Measurements from ENCODE around the gene ZNF614. TPM values are rescaled to one million over a fixed set of nuclear protein-coding genes. Genes with fewer than 3 reads are reported as not detected.
A peak's percentile ranks its signal among the peaks of the same experiment; 100 is the strongest.

The ZNF614 gene
- total and polyA plus RNA-seq, 2 of the 13 experiments (the other 11 are each of a cell fraction or from before 2014, with no cell fraction given) = 13.0 to 22.8 TPM

GRCh38 chr19:52028027-52028779 lies at the start of gene ZNF614 (continued):
- TF ChIP-seq LRRFIP1 (CRISPR knock-in tag; conservative IDR thresholded peaks at IDR 0.05) (no peak), ZSCAN29 (CRISPR knock-in tag; conservative IDR thresholded peaks at IDR 0.05) (peak; percentile 90; the same call in 1 of the 2 replicates), ZNF225 (CRISPR knock-in tag; IDR thresholded peaks at IDR 0.05) (peak; percentile 87; the same call in 1 of the 2 replicates), IRF9 (CRISPR knock-in tag; IDR thresholded peaks at IDR 0.05; ENCODE audit: borderline replicate concordance) (peak; percentile 70; the same call in 1 of the 2 replicates), ATF2 (CRISPR knock-in tag; IDR thresholded peaks at IDR 0.05) (peak; percentile 45; the same call in 1 of the 2 replicates), SETDB1 (CRISPR knock-in tag; IDR thresholded peaks at IDR 0.05; ENCODE audit: borderline replicate concordance) (no peak), SP1 (IDR thresholded peaks at IDR 0.05) (no peak), SP1 (CRISPR knock-in tag; IDR thresholded peaks at IDR 0.05) (peak; percentile 30; the same call in 1 of the 2 replicates), ZFP36L1 (CRISPR knock-in tag; IDR thresholded peaks at IDR 0.05) (0 out of 2 replicates have a peak, but pooled peaks have one; percentile 11), ZNF605 (CRISPR knock-in tag; IDR thresholded peaks at IDR 0.05) (peak; percentile 88), IKZF4 (CRISPR knock-in tag; IDR thresholded peaks at IDR 0.05; ENCODE audit: borderline replicate concordance, low read depth, not compliant biosample characterization) (no peak), ZFP90 (CRISPR knock-in tag; IDR thresholded peaks at IDR 0.05; ENCODE audit: borderline replicate concordance) (peak; percentile 84; the same call in 1 of the 2 replicates)
- TF ChIP-seq, protein P1, sequence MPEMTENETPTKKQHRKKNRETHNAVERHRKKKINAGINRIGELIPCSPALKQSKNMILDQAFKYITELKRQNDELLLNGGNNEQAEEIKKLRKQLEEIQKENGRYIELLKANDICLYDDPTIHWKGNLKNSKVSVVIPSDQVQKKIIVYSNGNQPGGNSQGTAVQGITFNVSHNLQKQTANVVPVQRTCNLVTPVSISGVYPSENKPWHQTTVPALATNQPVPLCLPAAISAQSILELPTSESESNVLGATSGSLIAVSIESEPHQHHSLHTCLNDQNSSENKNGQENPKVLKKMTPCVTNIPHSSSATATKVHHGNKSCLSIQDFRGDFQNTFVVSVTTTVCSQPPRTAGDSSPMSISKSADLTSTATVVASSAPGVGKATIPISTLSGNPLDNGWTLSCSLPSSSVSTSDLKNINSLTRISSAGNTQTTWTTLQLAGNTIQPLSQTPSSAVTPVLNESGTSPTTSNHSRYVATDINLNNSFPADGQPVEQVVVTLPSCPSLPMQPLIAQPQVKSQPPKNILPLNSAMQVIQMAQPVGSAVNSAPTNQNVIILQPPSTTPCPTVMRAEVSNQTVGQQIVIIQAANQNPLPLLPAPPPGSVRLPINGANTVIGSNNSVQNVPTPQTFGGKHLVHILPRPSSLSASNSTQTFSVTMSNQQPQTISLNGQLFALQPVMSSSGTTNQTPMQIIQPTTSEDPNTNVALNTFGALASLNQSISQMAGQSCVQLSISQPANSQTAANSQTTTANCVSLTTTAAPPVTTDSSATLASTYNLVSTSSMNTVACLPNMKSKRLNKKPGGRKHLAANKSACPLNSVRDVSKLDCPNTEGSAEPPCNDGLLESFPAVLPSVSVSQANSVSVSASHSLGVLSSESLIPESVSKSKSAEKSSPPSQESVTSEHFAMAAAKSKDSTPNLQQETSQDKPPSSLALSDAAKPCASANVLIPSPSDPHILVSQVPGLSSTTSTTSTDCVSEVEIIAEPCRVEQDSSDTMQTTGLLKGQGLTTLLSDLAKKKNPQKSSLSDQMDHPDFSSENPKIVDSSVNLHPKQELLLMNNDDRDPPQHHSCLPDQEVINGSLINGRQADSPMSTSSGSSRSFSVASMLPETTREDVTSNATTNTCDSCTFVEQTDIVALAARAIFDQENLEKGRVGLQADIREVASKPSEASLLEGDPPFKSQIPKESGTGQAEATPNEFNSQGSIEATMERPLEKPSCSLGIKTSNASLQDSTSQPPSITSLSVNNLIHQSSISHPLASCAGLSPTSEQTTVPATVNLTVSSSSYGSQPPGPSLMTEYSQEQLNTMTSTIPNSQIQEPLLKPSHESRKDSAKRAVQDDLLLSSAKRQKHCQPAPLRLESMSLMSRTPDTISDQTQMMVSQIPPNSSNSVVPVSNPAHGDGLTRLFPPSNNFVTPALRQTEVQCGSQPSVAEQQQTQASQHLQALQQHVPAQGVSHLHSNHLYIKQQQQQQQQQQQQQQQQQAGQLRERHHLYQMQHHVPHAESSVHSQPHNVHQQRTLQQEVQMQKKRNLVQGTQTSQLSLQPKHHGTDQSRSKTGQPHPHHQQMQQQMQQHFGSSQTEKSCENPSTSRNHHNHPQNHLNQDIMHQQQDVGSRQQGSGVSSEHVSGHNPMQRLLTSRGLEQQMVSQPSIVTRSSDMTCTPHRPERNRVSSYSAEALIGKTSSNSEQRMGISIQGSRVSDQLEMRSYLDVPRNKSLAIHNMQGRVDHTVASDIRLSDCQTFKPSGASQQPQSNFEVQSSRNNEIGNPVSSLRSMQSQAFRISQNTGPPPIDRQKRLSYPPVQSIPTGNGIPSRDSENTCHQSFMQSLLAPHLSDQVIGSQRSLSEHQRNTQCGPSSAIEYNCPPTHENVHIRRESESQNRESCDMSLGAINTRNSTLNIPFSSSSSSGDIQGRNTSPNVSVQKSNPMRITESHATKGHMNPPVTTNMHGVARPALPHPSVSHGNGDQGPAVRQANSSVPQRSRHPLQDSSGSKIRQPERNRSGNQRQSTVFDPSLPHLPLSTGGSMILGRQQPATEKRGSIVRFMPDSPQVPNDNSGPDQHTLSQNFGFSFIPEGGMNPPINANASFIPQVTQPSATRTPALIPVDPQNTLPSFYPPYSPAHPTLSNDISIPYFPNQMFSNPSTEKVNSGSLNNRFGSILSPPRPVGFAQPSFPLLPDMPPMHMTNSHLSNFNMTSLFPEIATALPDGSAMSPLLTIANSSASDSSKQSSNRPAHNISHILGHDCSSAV (CRISPR knock-in tag; IDR thresholded peaks at IDR 0.05; ENCODE audit: borderline replicate concordance) = no peak

All from HepG2 (cell line).